GM21786 (cell line): ENCODE measurements around the gene GPRC5C.
"Not testable (repeated sequence)": the region's sequence is repeated elsewhere in the genome, so short reads cannot be mapped to it uniquely, and the experiment has no call there.

Source experiments
- ATAC-seq: cut with Tn5 transposase; IDR thresholded peaks from one replicate; pipeline ENCODE4 v1.9.1; 2021; ENCODE audit not compliant: unreplicated experiment

Gene GPRC5C

DNA sequence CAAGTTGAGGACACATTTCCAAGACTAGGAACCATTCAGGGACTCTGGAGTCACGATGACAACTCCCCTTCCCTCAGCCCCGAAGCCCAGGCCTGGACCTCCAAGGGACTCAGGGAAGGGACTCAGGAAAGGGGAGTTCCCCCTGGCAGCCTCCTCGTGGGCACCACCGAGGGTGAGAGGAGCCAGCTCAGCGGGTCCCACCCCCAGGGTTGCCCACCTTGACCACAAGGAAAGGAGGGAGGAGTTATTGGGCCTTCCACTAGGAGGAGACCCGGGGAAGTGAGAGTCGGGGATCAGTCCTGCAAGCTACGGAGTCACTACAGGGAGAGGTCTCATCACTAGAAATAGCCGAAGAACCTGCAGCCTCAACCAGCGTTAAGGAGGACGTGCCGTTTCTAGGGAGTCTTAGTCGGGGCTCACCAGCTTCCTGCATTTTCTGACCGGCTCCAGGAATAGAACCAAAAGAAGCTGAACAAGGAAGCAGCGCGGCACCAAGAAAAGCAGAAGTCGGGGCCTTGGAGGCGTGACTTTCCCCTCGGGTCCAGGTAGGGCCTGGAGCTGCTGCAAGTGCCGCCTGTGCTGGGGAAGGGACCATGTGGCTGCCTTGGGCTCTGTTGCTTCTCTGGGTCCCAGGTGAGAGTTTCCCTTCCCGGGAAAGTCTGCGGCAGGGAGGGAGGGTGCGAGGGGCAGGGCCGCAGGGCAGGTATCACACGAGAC, 34.4 kb downstream of the GPRC5C start, which contains the start of gene CD300A:
Gene CD300A, plus strand, starts transcription at position 524 of the 717 bp plus-strand sequence. Its CDS starts 70 bp downstream, at position 594.
- no peak for ATAC-seq

DNA sequence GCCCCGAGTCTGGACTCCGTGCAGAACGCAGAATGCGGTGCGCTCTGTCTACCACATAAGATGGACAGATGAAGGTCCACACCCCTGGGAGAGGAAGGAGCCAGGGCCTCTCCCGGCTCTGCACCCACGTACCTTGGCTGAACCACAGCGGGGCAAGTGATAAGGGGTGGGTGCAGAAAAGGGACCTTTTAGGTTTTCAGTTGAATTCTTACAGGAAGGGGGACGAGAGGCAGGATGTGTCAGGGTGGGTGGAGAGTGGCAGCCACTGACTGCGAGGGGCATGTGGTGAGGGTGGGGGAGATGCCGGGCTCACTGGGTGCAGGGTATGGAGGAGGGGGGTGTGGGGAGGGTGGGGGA, 34.9 kb downstream of the GPRC5C start:
- ATAC-seq = no peak

DNA sequence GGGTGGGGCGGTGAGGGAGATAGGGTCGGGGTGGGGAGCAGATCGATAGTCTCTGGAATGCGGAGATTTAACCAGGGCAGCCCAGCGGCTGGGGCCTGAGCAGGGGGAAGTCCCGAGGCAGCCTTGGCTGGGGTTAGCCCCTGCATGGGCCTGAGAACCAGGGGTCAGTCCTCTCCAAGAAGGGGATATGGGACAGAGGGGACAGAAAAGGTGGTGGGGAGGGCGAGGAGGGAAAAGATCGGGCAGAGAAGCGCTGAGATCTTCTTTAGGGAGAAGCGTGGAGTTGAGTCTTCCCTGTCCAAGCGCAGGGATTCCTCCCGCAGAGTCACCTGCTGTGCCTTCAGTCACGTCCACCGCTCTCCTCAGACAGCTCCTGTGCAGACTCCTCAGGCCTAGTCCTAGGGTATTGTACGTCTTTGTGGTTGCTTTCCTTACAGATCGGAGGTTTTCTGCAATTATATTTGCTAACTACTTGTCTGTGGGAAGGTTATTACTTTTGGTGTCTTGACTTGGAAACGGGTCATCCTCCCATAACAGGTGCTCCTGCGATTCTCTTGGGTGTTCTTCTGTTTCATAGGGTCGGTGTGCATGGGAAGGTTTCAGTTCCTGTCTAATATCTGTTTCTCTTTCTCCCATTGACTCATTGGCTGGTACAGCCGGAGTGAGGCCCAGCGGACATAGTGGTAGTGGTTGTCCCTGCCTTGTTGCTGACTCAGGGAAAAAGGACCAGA, 35.5 kb downstream of the GPRC5C start:
- peak; percentile 61 for ATAC-seq

DNA sequence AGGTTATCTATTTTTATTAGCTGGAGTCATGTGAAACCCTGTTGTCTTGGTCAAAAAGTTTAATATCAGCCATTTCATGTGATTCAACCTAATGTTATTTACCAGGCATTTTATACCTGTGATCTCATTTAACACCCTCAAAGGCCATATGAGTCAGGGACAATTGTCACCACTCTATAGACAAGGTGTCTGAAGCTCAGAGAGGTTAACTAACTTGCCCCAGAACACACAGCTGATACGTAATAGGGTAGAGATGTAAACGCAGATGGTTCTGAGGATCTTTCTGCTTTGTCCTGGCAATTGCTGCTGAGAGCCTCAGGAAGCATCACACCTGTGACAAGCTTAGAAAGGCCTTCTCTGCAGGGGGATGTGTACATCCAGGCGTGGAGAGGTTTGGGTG, 39.5 kb downstream of the GPRC5C start:
- ATAC-seq = no peak

DNA sequence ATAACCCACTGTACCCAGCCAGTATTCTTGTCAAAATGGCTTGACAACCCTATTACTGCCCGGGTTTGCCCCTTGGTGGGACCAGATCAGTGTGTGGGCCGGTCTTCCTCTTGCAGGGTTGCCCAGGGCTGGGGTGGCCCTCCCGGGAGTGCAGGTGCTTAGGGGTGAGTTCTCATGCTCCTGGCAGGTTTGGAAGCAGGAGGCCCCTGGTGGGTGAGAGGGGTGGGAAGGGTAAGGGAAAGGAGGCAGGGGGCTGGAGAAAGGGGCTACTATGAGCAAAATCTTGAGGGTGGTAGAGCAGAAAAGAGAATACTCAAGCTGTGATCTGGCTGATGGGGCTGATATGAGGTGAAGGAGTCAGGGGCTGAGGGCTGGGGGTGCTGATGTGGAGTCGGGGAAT, 41.0 kb downstream of the GPRC5C start:
- no peak for ATAC-seq

DNA sequence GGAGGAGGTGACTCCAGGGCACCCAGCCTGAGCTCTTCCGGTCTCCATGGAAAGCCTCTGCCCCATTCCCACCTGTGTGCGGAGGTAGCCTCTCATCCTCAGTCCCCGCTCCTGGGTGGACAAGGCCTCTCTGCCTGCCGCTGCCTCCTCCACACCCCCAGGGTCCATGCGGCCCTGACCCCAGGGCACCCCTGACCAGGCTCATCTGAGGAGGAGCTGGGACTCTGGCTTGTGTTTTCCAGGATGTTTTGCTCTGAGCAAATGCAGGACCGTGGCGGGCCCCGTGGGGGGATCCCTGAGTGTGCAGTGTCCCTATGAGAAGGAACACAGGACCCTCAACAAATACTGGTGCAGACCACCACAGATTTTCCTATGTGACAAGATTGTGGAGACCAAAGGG, 41.4 kb downstream of the GPRC5C start:
- ATAC-seq = no peak

DNA sequence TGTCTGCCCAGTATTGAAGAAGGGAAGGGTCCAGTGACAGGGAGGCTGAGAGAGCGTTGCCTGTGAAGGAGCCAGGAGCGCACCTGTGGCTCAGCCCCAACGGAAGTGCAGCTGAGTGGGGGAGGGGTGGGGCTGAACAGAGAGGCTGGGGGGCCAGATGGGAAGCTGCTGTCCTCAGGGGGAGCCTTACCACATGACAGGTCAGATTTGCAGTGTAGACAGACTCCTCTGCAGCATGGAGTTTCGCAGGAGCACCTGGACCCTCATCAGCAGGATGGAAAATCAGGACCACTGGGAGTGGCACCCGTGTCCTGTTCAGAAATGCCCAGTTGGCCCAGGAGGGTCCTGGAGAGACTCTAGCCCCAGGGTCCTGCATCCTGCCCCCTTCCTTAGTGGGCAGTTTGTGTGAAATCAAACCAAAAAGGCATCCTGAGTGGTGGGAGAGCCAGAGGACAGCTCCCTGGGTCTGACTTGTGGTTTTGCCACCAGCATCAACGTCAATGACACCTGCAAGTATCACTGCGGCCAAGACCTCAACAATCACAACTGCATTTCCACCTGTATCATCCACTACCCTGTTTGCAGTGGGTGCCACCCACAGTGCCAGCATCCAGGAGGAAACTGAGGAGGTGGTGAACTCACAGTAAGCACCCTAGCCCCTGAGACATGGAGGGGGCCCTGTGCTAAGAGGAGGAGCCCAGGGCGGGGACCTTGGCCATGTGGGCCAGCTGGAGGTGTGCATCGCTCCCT, 42.3 kb downstream of the GPRC5C start:
- ATAC-seq = no peak

DNA sequence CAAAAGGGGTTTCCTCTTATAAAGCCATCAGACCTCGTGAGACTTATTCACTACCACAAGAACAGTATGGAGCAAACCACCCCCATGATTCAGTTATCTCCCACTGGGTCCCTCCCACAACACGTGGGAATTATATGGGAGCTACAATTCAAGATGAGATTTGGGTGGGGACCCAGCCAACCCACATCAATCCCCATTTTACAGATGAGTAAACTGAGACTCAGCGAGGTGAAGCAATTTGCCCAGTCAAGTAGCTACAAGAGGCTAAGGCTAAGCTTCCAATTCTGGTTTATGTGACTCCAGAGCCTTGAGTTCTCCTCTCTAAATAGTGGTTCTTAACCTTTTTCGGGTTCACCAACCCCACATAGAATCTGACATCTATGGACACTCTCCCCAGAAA, 43.3 kb downstream of the GPRC5C start:
- ATAC-seq = no peak

DNA sequence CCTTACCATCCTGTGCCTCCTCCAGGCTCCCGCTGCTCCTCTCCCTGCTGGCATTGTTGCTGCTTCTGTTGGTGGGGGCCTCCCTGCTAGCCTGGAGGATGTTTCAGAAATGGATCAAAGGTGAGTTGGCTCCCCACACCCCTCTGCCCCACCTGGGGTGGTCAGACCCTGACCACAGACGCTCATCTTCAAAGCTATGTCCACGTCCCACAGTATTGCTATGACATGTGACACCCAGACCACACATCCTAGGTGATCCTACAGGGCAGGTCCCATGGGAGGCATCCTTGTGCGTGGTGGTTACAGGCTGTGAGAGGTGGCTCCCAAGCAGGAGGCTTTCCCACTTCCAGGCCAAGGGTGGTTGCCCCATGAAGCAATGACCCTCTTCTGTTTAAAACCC, 45.5 kb downstream of the GPRC5C start:
- ATAC-seq = no peak

DNA sequence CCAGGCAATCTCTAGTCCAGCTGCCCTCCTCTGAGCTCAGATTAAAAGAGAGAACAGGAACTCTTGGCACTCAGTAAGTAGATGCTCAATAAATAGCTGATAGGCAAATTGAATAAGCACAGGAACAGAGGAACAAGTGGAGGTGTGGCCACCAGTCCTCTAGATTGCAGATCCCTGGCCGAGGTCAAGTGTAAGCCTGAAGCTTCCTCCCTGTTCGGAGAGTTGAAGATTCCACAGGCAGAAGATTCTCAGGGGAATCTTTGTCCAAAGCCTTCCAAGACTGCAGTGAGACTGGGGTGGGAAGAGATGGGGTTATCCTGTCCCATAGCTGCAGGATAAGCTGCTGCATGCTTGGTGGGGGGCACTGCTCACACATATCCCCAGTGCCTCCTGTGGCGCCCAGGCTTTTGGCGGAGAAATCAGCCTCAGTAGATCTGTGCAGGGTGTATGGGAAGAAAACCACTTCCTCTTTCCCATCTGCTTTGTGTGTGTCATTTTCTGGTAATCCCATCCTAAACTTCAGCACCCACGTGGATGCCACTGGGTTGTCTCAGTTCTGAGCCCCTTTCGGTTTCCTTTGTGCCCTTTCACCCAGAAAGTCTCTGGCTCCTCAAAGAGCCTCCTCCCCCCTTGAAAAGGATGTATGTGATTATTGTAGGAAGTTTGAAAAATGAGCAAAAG, 46.7 kb downstream of the GPRC5C start:
- ATAC-seq = peak; percentile 61

DNA sequence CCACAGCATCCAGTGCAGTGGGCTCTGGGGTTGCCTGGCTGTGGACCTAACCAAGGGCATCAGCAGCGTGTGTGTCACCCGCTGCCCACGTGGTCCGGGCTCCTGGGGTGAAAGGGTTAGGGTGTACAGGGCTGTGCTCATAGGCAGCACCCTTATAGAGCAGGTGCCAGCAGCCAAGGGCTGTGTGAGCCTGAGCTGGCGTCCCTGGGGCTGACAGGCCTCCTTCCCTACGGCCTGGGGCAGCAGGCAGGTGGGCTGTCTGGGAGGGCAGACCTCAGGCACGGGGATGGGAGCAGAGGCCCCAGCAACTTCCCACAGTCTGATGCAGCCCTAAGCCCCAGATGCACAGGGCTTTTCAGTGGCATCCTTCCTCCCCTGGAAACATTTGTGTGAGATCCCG, 48.4 kb downstream of the GPRC5C start:
- no peak for ATAC-seq

DNA sequence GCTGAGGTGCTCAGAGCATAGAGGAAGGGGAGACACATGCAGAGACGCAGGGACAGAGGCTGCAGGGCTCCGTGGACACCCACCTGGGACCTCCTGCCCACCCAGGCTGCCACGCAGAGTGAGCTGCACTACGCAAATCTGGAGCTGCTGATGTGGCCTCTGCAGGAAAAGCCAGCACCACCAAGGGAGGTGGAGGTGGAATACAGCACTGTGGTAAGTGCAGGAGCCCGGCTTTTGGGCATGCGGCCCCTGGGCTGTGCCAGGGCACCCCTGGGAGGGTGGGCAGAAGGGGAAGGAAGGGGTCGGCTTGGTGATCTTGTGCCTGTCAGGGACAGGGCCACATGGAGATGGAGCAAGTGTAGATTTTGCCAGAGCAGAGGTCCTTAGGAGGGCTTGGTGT, 49.7 kb downstream of the GPRC5C start:
- no peak for ATAC-seq

DNA sequence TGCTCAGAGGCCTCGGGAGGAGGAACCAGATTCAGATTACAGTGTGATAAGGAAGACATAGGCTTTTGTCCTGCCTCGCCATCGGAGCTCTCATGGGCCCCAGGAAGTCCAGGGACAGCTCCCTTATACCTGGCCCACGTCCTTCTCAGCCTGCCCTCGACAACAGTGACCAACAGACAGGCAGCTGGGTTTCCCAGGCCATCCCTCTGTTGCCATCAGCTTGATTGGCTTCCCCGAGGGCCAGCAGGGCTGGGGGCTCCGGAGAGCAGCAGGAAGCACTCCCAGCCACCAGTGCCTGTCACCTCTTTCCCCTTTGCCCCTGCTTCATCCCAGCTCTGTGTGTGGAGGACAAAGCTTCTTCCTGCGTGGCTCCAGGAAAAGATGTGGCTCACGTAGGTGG, 52.2 kb downstream of the GPRC5C start:
- no peak for ATAC-seq

DNA sequence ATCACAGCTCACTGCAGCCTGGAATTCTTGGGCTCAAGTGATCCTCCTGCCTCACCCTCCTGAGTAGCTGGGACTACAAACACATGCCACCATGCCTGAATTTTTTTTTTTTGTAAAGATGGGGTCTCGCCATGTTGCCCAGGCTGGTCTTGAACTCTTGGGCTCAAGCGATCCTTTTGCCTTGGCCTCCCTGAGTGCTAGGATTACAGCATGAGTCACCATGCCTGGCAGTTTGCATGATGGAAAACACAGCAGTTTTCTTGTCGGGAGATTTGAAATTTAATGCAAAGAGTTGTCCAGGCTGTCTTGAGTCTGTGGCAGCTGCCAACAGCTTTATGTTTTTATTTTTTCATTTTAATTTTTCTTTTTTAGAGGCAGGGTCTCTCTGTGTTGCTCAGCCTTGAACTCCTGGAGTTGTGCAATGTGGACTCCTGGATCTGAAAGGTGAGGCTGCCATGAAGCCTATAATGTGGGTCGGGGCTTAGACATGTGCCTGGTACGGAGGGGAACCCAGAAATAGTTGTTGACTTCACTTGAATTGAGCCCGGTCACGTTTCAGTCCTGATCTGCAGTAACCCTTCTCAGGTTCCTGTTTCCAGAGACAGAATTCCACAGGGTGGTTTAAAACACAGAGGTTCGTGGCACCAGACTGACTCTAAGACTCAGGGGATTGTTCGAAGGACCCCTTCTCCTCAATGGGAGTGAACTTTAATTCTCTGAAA, 53.3 kb downstream of the GPRC5C start:
- no peak for ATAC-seq

DNA sequence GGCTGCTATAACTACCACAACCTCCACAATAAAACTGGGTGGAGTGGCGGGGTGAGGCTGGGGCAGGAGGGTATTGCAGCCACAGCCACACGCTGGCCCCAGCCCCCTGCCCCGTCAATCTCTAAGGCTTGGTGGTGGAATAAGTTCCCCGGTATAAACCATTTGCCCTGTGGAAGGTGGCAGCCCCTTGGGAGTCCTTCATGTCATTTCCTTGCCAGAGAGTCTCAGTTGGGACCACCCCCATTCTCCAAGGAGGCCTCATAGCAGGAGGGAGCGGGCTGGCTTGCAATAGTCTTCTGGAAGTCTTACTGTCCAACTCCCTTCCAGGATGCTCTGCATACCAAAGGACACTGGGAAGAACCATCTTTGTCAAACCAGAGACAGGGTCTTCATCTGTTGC, 54.0 kb downstream of the GPRC5C start:
- ATAC-seq = no peak

DNA sequence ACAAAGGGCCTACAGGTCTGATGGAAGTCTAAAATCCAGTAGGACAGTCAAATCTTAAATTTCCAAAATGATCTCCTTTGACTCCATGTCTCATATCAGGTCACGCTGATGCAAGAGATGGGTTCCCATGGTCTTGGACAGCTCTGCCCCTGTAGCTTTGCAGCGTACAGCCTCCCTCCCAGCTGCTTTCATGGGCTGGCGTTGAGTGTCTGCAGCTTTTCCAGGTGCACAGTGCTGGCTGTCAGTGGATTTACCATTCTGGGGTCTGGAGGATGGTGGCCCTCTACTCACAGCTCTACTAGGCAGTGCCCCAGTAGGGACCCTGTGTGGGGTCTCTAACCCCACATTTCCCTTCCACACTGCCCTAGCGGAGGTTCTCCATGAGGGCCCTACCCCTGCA, 56.4 kb downstream of the GPRC5C start:
- not testable (repeated sequence) for ATAC-seq

DNA sequence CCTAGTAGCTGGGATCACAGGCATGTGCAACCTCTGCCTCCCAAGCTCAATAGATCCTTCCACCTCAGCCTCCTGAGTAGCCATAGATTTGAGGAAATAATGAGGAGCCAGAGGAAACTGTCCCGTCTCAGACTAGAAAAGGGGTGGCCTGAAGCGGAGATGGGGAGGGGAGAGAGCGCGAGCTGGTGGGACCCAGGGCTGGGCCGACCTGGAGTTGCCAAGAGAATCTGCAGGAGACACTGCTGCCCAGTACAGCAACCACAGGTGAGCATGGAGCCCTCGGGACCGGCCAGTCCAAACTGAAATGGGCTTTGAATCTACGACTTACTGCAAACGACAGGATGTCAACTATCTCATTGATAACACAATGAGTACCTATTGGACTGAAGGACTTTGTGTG, 58.8 kb downstream of the GPRC5C start:
- ATAC-seq = no peak

DNA sequence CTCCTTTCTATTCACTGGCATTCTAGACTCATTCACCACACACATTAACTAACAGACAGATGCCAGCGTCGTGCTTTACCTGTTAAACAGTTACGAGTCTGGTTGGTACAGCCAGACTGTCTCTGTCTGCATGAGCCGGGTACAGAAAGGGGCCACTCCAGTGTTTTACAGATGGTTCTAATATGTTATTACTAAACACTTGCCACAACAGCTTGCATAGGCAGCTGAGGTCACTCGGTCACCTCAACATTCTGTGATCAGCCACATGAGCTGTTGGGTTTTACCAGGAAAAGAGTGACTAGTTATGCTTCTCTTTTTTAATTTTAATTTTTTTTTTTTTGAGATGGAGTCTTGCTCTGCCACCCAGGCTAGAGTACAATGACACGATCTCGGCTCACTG, 59.7 kb downstream of the GPRC5C start:
- no peak for ATAC-seq

DNA sequence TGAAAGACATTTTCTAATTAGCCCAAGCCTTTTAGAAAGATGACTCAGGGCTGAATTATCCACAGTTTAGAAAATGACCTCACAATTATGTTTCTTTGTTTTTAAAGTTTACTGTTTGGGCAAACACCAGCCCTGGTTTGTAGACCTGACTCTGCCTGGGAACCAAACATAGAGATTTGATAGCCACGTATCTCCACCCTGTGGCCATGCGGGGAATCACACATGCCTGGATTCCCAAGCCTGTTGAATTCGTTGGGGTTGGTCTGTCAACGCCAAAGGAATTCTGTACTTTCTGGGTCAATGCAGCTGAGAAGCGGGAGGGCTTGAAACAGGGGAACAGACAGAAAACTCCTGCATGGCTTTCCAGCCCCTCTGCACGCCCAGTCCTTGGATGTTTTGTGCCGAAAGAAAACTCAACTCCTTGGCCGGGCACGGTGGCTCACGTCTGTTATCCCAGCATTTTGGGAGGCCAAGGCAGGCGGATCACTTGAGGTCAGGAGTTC, 61.5 kb downstream of the GPRC5C start:
- ATAC-seq = peak; percentile 61
